ENCODE data around the gene OBI1. TPM values are rescaled to one million over a fixed set of nuclear protein-coding genes. Genes with fewer than 3 reads are reported as not detected.

The OBI1 gene
- total and polyA plus RNA-seq, 10 of the 15 experiments (the other 5 are each of a cell fraction or from before 2014, with no cell fraction given) = 15.5 to 34.2 (median 22.0) TPM

GRCh38 chr13:78658630-78659449, at the start of gene OBI1 (continued):
- TF ChIP-seq, protein P1, sequence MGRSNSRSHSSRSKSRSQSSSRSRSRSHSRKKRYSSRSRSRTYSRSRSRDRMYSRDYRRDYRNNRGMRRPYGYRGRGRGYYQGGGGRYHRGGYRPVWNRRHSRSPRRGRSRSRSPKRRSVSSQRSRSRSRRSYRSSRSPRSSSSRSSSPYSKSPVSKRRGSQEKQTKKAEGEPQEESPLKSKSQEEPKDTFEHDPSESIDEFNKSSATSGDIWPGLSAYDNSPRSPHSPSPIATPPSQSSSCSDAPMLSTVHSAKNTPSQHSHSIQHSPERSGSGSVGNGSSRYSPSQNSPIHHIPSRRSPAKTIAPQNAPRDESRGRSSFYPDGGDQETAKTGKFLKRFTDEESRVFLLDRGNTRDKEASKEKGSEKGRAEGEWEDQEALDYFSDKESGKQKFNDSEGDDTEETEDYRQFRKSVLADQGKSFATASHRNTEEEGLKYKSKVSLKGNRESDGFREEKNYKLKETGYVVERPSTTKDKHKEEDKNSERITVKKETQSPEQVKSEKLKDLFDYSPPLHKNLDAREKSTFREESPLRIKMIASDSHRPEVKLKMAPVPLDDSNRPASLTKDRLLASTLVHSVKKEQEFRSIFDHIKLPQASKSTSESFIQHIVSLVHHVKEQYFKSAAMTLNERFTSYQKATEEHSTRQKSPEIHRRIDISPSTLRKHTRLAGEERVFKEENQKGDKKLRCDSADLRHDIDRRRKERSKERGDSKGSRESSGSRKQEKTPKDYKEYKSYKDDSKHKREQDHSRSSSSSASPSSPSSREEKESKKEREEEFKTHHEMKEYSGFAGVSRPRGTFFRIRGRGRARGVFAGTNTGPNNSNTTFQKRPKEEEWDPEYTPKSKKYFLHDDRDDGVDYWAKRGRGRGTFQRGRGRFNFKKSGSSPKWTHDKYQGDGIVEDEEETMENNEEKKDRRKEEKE (IDR thresholded peaks at IDR 0.05) = no peak
- no peak for TF ChIP-seq FOXM1 (IDR thresholded peaks at IDR 0.05; ENCODE audit: low read depth, low read length)
- no peak for TF ChIP-seq FOXK2 (IDR thresholded peaks at IDR 0.05)
- TF ChIP-seq NR2F1 (conservative IDR thresholded peaks at IDR 0.05) = no peak
- no peak for TF ChIP-seq RAD21 (IDR thresholded peaks at IDR 0.05; ENCODE audit: insufficient read depth, low read depth, low read length)
- no peak for TF ChIP-seq ZBTB33 (IDR thresholded peaks at IDR 0.05)
- TF ChIP-seq, protein P2, sequence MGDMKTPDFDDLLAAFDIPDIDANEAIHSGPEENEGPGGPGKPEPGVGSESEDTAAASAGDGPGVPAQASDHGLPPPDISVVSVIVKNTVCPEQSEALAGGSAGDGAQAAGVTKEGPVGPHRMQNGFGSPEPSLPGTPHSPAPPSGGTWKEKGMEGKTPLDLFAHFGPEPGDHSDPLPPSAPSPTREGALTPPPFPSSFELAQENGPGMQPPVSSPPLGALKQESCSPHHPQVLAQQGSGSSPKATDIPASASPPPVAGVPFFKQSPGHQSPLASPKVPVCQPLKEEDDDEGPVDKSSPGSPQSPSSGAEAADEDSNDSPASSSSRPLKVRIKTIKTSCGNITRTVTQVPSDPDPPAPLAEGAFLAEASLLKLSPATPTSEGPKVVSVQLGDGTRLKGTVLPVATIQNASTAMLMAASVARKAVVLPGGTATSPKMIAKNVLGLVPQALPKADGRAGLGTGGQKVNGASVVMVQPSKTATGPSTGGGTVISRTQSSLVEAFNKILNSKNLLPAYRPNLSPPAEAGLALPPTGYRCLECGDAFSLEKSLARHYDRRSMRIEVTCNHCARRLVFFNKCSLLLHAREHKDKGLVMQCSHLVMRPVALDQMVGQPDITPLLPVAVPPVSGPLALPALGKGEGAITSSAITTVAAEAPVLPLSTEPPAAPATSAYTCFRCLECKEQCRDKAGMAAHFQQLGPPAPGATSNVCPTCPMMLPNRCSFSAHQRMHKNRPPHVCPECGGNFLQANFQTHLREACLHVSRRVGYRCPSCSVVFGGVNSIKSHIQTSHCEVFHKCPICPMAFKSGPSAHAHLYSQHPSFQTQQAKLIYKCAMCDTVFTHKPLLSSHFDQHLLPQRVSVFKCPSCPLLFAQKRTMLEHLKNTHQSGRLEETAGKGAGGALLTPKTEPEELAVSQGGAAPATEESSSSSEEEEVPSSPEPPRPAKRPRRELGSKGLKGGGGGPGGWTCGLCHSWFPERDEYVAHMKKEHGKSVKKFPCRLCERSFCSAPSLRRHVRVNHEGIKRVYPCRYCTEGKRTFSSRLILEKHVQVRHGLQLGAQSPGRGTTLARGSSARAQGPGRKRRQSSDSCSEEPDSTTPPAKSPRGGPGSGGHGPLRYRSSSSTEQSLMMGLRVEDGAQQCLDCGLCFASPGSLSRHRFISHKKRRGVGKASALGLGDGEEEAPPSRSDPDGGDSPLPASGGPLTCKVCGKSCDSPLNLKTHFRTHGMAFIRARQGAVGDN (IDR thresholded peaks at IDR 0.05) = no peak
- peak; percentile 24; the same call in 1 of the 2 replicates for TF ChIP-seq SPI1 (IDR thresholded peaks at IDR 0.05; ENCODE audit: borderline replicate concordance, insufficient read depth, low read depth, low read length)
- TF ChIP-seq LARP7 (IDR thresholded peaks at IDR 0.05) = peak; percentile 60
- peak; percentile 98 for TF ChIP-seq POLR2A (IDR thresholded peaks at IDR 0.05; ENCODE audit: low read depth, low read length)
- no peak for TF ChIP-seq IRF5 (IDR thresholded peaks at IDR 0.05; ENCODE audit: borderline replicate concordance)
- TF ChIP-seq ZBTB11 (CRISPR knock-in tag; IDR thresholded peaks at IDR 0.05) = no peak
- no peak for TF ChIP-seq CBX3 (IDR thresholded peaks at IDR 0.05; ENCODE audit: borderline replicate concordance, low read depth)
- TF ChIP-seq PAX8 (IDR thresholded peaks at IDR 0.05) = no peak
- TF ChIP-seq SUZ12 (IDR thresholded peaks at IDR 0.05; ENCODE audit: unreplicated experiment) = no peak
